ENCODE measurements around the gene RAPGEF2. TPM values are rescaled to one million over a fixed set of nuclear protein-coding genes. Genes with fewer than 3 reads are reported as not detected.

Gene RAPGEF2
- total and polyA plus RNA-seq, 10 donors, result 4.4 to 115 (median 91.0) TPM

- no peaks in the 10 kb centered on the region for H3K27me3 ChIP-seq (replicated peaks in 1 of 7)
- 91 to 97% (median 94%) methylated on average over 1 of the region's 1 CpG for WGBS, 5 donors
- H3K4me1 ChIP-seq, result peaks cover 0 to 28% (median 8%) of the 10 kb centered on the region in 6 donors
- intact Hi-C loops (cut with DNase I; ENCODE audit: low total_unique reads), result no loop called here
- TF ChIP-seq CTCF (IDR thresholded peaks at IDR 0.05 in 8 of 11, conservative IDR thresholded peaks at IDR 0.05 in 3 of 11), result no peak
- no peak for TF ChIP-seq POLR2A (IDR thresholded peaks at IDR 0.05)
- no peak for TF ChIP-seq POLR2AphosphoS5 (IDR thresholded peaks at IDR 0.05)
- H3K27ac ChIP-seq, result no peak overlapping the region
- no peak overlapping the region for H3K4me3 ChIP-seq
- H3K9me3 ChIP-seq, result no peaks in the 10 kb centered on the region
- DNase-seq, result no peak
- no peaks in the 10 kb centered on the region for H3K36me3 ChIP-seq
Measured at GRCh38 chr4:159151689-159152088, 48.8 kb downstream of the RAPGEF2 start.

GRCh38 chr4:159152181-159152580, 49.3 kb downstream of the RAPGEF2 start:
- peaks cover 0 to 32% (median 6%) of the 10 kb centered on the region in 6 donors for H3K4me1 ChIP-seq
- no peak overlapping the region for H3K27ac ChIP-seq
- H3K9me3 ChIP-seq, result no peaks in the 10 kb centered on the region
- no peak for TF ChIP-seq POLR2A (IDR thresholded peaks at IDR 0.05)
- no peak for TF ChIP-seq CTCF (IDR thresholded peaks at IDR 0.05 in 8 of 11, conservative IDR thresholded peaks at IDR 0.05 in 3 of 11)
- no peak for DNase-seq
- H3K4me3 ChIP-seq, result no peak overlapping the region
- no peaks in the 10 kb centered on the region for H3K36me3 ChIP-seq
- no peaks in the 10 kb centered on the region for H3K27me3 ChIP-seq (replicated peaks in 1 of 7)
- intact Hi-C loops (cut with DNase I; ENCODE audit: low total_unique reads), result no loop called here
- 95 to 96% (median 96%) methylated on average over 3 of the region's 3 CpGs for WGBS, 5 donors

GRCh38 chr4:159153669-159154068, 50.8 kb downstream of the RAPGEF2 start:
- TF ChIP-seq POLR2A (IDR thresholded peaks at IDR 0.05) (no peak), CTCF (IDR thresholded peaks at IDR 0.05 in 8 of 11, conservative IDR thresholded peaks at IDR 0.05 in 3 of 11) (no peak), POLR2AphosphoS5 (IDR thresholded peaks at IDR 0.05) (no peak)
- H3K27me3 ChIP-seq (replicated peaks in 1 of 7), result no peaks in the 10 kb centered on the region
- WGBS, 5 donors, result 84 to 94% (median 89%) methylated on average over 4 of the region's 4 CpGs
- DNase-seq, result no peak
- H3K4me1 ChIP-seq, result peaks cover 0 to 45% (median 11%) of the 10 kb centered on the region in 6 donors
- no peaks in the 10 kb centered on the region for H3K9me3 ChIP-seq
- no peak overlapping the region for H3K4me3 ChIP-seq
- no peak overlapping the region for H3K27ac ChIP-seq
- intact Hi-C loops (cut with DNase I; ENCODE audit: low total_unique reads), result no loop called here
- H3K36me3 ChIP-seq, result no peaks in the 10 kb centered on the region

- WGBS, 5 donors, result 82 to 95% (median 89%) methylated on average over 4 of the region's 4 CpGs
- Histone ChIP-seq H3K27ac (no peak overlapping the region), H3K9me3 (no peaks in the 10 kb centered on the region), H3K4me1 (peaks cover 0 to 47% (median 12%) of the 10 kb centered on the region in 6 donors), H3K4me3 (no peak overlapping the region), H3K36me3 (no peaks in the 10 kb centered on the region), H3K27me3 (replicated peaks in 1 of 7) (no peaks in the 10 kb centered on the region)
- TF ChIP-seq POLR2AphosphoS5 (IDR thresholded peaks at IDR 0.05) (no peak), POLR2A (IDR thresholded peaks at IDR 0.05) (no peak), CTCF (IDR thresholded peaks at IDR 0.05 in 8 of 11, conservative IDR thresholded peaks at IDR 0.05 in 3 of 11) (no peak)
- no peak for DNase-seq
- intact Hi-C loops (cut with DNase I; ENCODE audit: low total_unique reads), result no loop called here
Measured at GRCh38 chr4:159155119-159155518, 52.2 kb downstream of the RAPGEF2 start.

Data from spleen (tissue), 11 donors.